Stimulated activated CD4-positive, alpha-beta T cell treated with anti-CD3 and anti-CD28 coated beads, Interleukin-12 subunit alpha, Interleukin-12 subunit beta, amount 100 ng/mL, for 24 hours (primary cell): ENCODE results near the gene HEXB.
A peak's percentile ranks its signal among the peaks of the same experiment; 100 is the strongest.
"Not testable (repeated sequence)": the region's sequence is repeated elsewhere in the genome, so short reads cannot be mapped to it uniquely, and the experiment has no call there.

Experiments used
- DNase-seq, 2 experiments: peaks; one replicate each; pipeline ENCODE4 v3.0.0-alpha.2; 2020; ENCODE audit warnings: low read depth in 2 of 2

HEXB gene

DNA sequence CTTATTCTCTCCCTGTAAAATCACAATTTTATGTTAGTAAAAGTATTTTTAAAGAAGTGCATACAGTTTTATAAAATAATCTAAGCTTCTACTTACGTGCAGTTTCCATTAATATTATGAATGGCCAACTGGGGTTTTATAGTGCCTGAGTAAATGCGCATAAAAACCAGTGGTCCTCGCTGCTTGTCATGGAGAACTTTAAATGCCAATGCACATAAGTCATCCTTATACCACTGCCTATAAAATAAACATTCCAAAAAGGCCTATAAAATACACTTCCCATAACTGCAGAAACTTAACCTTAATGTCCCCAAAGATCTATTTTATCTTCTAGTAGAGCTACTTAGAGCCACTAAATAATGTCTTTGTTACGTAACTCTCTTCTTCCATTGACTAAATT, 53.4 kb downstream of the HEXB start:
- no peak for DNase-seq

DNA sequence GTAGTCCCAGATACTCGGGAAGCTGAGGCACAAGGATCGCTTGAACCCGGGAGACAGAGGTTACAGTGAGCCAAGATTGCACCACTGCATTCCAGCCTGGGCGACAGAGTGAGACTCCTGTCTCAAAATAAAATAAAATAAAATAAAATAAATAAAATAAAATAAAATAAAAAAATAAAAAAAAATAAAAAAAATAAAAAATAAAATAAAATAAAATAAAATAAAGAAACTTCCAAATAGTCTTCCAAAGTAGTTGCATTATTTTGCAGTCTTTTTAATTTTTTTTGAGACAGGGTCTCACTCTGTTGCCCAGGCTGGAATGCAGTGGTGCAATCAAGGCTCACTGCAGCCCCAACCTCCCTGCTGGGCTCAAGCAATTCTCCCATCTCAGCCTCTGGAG, 63.7 kb downstream of the HEXB start:
- DNase-seq = not testable (repeated sequence)

DNA sequence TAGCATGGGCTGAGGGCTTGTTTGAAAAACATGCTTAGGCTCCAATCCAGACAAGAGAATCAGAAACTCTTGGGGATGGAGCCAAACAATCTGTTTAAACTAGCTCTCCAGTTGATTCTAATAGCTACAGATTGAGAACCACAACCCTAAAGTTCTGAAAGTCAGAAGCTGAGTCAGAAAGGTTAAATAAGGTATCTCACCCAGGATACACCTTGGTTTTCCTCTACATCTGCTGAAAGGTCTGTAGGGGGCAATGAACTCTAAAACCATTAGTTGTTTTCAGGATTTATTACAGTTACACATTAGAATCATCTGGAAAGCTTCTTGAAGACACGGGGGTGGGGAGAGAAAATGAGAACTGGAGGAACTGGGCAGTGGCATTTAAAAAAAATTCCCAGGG, 76.2 kb downstream of the HEXB start:
- no peak for DNase-seq

DNA sequence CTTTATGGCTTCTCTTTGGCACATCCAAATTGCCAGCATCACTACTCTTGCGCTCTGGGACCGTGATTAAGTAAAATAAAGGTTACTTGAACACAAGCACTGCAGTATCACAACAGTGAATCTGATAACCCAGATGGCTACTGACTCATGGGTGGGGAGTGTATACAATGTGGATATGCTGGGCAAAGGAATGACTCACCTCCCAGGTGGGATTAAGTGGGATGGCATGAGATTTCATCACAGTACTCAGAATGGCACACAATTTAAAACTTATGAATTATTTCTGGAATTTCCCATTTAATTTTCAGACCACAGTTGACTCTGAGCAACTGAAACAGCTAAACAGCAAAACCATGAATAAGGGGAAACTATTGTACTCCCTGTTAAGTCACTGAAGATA, 77.6 kb downstream of the HEXB start:
- no peak for DNase-seq

DNA sequence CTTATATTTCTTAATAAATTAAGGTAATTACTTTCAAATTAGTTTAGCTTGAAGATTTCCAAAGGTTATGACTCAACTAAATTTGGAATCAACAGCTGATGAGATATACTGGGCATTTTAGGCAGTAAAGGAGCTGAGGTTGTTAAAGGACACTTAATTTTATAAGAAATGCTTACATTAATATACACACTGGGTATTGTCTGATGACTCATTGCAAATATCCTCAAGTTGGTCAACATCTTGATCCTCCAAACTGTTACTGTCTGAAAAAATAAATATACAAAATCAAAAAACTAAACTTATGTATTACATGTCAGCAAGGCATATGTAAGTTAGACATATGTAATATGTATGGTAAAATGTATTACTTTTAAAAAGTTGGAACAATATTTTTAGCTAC, 78.5 kb downstream of the HEXB start:
- DNase-seq = no peak

DNA sequence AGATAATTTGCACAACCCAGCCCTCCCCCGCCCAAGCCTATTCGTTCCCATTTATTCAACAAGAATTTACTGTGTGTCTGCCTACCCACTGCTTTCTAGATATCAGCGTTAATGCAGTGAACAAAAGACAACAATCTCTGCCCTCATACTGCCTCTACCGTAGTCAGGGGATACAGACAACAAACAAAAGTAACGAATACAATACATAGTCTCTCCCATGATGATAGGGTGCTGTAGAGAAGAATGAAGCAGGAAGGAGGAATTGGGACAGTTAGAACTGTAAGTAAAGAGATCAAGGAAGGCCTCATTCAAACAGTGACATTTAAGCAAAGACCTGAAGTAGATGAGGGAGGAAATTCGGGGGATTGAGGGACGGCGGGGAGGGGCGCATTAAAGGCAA, 80.2 kb downstream of the HEXB start:
- no peak for DNase-seq

DNA sequence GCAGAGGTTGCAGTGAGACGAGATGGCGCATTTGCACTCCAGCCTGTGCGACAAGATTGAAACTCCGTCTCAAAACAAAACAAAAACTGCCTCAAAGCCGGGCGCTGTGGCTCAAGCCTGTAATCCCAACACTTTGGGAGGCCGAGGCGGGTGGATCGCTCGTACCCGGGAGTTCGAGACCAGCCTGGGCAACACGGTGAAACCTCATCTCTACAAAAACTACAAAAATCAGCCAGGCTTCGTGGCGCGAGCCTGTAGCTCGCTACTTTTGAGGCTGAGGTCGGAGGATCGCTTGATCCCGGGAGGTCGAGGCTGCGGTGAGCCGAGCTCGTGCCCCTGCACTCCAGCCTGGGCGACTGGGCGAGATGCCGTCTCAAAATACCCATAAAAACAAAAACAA, 80.9 kb downstream of the HEXB start:
- DNase-seq = no peak

DNA sequence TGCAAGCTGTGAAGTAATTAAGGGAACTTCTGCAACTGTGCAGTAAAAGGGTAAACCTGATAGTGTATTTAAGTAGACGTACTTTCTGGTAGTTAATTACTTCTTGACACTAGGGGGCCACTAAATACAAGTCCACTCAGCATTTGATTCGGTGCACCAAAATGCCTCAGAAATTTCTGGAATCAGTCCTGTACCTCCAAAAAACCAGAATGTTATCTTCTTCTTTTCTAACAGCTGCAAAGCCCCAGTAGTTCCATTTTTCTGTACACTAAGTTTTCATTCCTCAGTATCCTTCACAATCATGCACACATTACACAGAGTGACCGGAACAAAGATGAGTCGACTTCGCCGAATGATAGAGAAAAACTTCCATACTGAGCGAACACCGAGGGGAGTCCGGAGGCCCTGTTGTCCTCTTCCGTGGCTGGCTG, 81.4 kb downstream of the HEXB start:
- DNase-seq = no peak

DNA sequence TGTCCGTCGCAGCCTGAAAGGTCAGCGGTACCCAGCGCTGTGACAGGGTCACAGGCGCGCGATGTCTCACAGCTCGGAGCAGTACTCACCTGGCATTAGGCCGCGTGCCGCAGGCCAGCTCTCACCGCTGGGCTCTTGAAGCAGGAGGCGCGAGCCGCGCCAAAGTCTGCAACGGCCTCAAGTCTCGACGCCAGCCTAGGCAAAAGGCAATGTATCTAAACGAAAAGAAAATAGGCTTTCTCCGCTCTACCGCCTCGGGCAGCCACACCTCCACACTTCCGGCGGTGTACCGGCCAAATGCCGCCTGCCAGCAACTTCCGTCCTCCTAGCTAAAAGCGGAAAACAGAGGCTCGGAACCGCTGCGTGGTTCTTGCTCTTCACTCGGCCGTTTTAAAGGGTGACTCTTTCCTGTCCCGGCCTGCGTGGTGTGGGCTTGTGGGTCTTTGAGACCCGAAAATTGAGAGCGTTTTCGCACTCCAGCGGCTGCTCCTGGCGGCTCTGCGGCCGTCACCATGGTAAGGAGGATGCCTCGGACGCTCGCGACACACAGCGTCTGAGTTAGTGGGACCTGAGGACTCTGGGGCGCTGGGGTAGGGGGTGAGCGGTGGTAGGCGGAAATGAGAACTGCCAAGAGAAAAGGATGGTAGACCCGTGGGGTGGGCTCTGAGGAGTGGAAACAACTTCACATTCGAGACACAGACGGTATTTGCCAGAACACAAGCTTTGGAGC, 82.0 kb downstream of the HEXB start, which contains the start of the genes GFM2 and NSA2:
Gene GFM2 (minus strand): TSS at position 269 of the 730 bp plus-strand sequence. CDS start 3,375 bp downstream, outside the sequence.
Gene NSA2 (plus strand): TSS at position 401 of the 730 bp plus-strand sequence. CDS start 112 bp downstream, at position 513.
- DNase-seq = peak; percentile 89 to 90

DNA sequence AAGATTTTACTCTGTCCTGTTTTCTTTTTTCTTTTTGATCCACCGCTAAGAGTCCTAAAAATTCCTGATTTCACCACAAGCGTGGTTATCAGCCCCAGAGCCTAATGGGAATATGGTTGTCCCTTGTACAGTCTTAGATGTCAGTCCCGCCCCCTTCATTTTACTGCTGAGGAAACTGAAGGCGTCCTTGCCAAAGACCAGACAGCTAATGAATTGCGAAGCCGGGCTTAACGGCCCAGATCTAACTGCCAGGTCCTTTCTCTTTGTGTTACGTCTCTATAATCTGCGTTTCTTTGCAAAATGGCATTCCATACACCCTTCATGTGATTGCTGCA, 82.5 kb downstream of the HEXB start:
- no peak for DNase-seq
